DND-41 (cell line): Measurements from ENCODE around the gene SUPV3L1.

Source experiments
- ATAC-seq: fragments of 200-7000 bp; cut with Tn5 transposase; 3 replicates; pipeline ENCODE4 v1.9.1; 2021; ENCODE audit warnings: low read depth; ENCODE audit not compliant: insufficient read depth
- DNase-seq: peaks from one replicate; pipeline ENCODE4 v3.0.0-alpha.2; 2020
- H2AFZ ChIP-seq: 2 replicates; pipeline ENCODE4 v1.6.0; 2012; ENCODE audit warnings: low read depth, low read length
- H3K27ac ChIP-seq: 2 replicates; pipeline ENCODE4 v1.5.1; 2012; ENCODE audit warnings: low read length, inconsistent platforms
- H3K27me3 ChIP-seq: fragments of 200-600 bp; sonication (generic); 2 replicates; pipeline ENCODE4 v1.6.0; 2012; ENCODE audit warnings: low read length, mild to moderate bottlenecking, inconsistent platforms; ENCODE audit not compliant: insufficient read depth, poor library complexity
- H3K36me3 ChIP-seq: 2 replicates; pipeline ENCODE4 v1.5.1; 2012; ENCODE audit warnings: low read length, inconsistent platforms; ENCODE audit not compliant: insufficient read depth
- H3K4me1 ChIP-seq: 2 replicates; pipeline ENCODE4 v1.5.1; 2012; ENCODE audit warnings: mild to moderate bottlenecking, low read length; ENCODE audit not compliant: insufficient read depth
- H3K4me2 ChIP-seq: 2 replicates; pipeline ENCODE4 v1.6.0; 2012; ENCODE audit warnings: mild to moderate bottlenecking, moderate library complexity, low read length, inconsistent platforms; ENCODE audit not compliant: insufficient read depth
- H3K4me3 ChIP-seq, 2 experiments: fragments of 200-600 bp in 1 of 2; shearing (Covaris generic) in 1 of 2; 2 replicates each; pipeline ENCODE4 v1.5.1; 2012 to 2016; ENCODE audit warnings: inconsistent platforms in 2 of 2, low read length in 2 of 2, mild to moderate bottlenecking in 2 of 2, low read depth in 1 of 2, moderate library complexity in 1 of 2
- H3K79me2 ChIP-seq: 2 replicates; pipeline ENCODE4 v1.6.0; 2012; ENCODE audit warnings: low read length, inconsistent platforms; ENCODE audit not compliant: insufficient read depth
- H3K9ac ChIP-seq: 2 replicates; pipeline ENCODE4 v1.6.0; 2012; ENCODE audit warnings: low read depth, mild to moderate bottlenecking, inconsistent platforms, low read length, moderate library complexity
- H3K9me3 ChIP-seq: 2 replicates; pipeline ENCODE4 v1.5.1; 2012; ENCODE audit warnings: low read length, moderate library complexity, mild to moderate bottlenecking, inconsistent platforms; ENCODE audit not compliant: insufficient read depth, severe bottlenecking
- H4K20me1 ChIP-seq: 2 replicates; pipeline ENCODE4 v1.6.0; 2012; ENCODE audit warnings: low read length; ENCODE audit not compliant: insufficient read depth
- CTCF ChIP-seq: IDR thresholded peaks from 2 replicates; pipeline ENCODE4 v1.5.1; 2012; ENCODE audit warnings: borderline replicate concordance, low read length, moderate library complexity, mild to moderate bottlenecking; ENCODE audit not compliant: poor library complexity, severe bottlenecking; ENCODE audit errors: extremely low read depth
- EZH2 ChIP-seq: IDR thresholded peaks from 3 replicates; pipeline ENCODE4 v1.6.1; 2012; ENCODE audit warnings: borderline replicate concordance, low read depth, mild to moderate bottlenecking, moderate library complexity, low read length, inconsistent platforms; ENCODE audit not compliant: severe bottlenecking

The SUPV3L1 gene

GRCh38 chr10:69229616-69229916 is 49.5 kb downstream of the SUPV3L1 start:
- TF ChIP-seq EZH2 (no peak), CTCF (no peak)
- Histone ChIP-seq H3K27ac (no peak overlapping the region), H3K27me3 (no peaks in the 10 kb centered on the region), H3K9ac (no peak overlapping the region), H3K79me2 (no peaks in the 10 kb centered on the region), H3K4me3 (no peak overlapping the region), H3K4me1 (peaks cover 28% of the 10 kb centered on the region), H2AFZ (no peak overlapping the region), H4K20me1 (no peaks in the 10 kb centered on the region), H3K36me3 (no peaks in the 10 kb centered on the region), H3K4me2 (no peak overlapping the region), H3K9me3 (no peaks in the 10 kb centered on the region)
- no peak; the same call in 1 of the 3 replicates for ATAC-seq
- DNase-seq = no peak

GRCh38 chr10:69230128-69230527 is 50.1 kb downstream of the SUPV3L1 start:
- Histone ChIP-seq H3K36me3 (no peaks in the 10 kb centered on the region), H3K4me3 (no peak overlapping the region), H3K27ac (no peak overlapping the region), H3K4me2 (no peak overlapping the region), H4K20me1 (no peaks in the 10 kb centered on the region), H3K79me2 (no peaks in the 10 kb centered on the region), H3K27me3 (no peaks in the 10 kb centered on the region), H3K9ac (no peak overlapping the region), H3K4me1 (peaks cover 22% of the 10 kb centered on the region), H3K9me3 (no peaks in the 10 kb centered on the region), H2AFZ (no peak overlapping the region)
- no peak for ATAC-seq
- TF ChIP-seq EZH2 (no peak), CTCF (no peak)
- DNase-seq = no peak

GRCh38 chr10:69232252-69232651 is 52.2 kb downstream of the SUPV3L1 start:
- Histone ChIP-seq H3K9ac (no peak overlapping the region), H3K9me3 (no peaks in the 10 kb centered on the region), H3K4me1 (peaks cover 17% of the 10 kb centered on the region), H4K20me1 (no peaks in the 10 kb centered on the region), H3K4me3 (no peak overlapping the region), H3K36me3 (no peaks in the 10 kb centered on the region), H3K79me2 (no peaks in the 10 kb centered on the region), H3K4me2 (no peak overlapping the region), H3K27me3 (no peaks in the 10 kb centered on the region), H3K27ac (no peak overlapping the region), H2AFZ (no peak overlapping the region)
- TF ChIP-seq CTCF (no peak), EZH2 (no peak)
- ATAC-seq = no peak
- no peak for DNase-seq
